Smooth muscle cell (in vitro differentiated cells): ENCODE data around the gene PLA2G4A. TPM values are rescaled to one million over a fixed set of nuclear protein-coding genes. Genes with fewer than 3 reads are reported as not detected.
A peak's percentile ranks its signal among the peaks of the same experiment; 100 is the strongest.

Source experiments
- DNase-seq: peaks from one replicate; lab custom pipeline; 2025; ENCODE audit not compliant: unreplicated experiment; lab: John Stamatoyannopoulos, UW
- H2AFZ ChIP-seq: fragments of 200-600 bp; sonication (generic); 2 replicates; pipeline ENCODE4 v1.6.0; 2016; ENCODE audit warnings: antibody characterized with exemption, low read depth, mild to moderate bottlenecking
- H3F3A ChIP-seq: fragments of 200-600 bp; sonication (generic); 2 replicates; pipeline ENCODE4 v1.6.0; 2017; ENCODE audit warnings: antibody characterized with exemption, low read depth
- H3K27ac ChIP-seq: fragments of 200-600 bp; sonication (generic); 2 replicates; pipeline ENCODE4 v1.5.1; 2016; ENCODE audit warnings: low read depth, mild to moderate bottlenecking
- H3K27me3 ChIP-seq: fragments of 200-600 bp; sonication (generic); 2 replicates; pipeline ENCODE4 v1.6.1; 2016; ENCODE audit warnings: low read depth, mild to moderate bottlenecking
- H3K36me3 ChIP-seq: fragments of 200-600 bp; sonication (generic); 2 replicates; pipeline ENCODE4 v1.5.1; 2016; ENCODE audit warnings: low read depth
- H3K4me1 ChIP-seq: fragments of 200-600 bp; sonication (generic); 2 replicates; pipeline ENCODE4 v1.5.1; 2016; ENCODE audit warnings: low read depth
- H3K4me2 ChIP-seq: fragments of 200-600 bp; sonication (generic); 2 replicates; pipeline ENCODE4 v1.6.0; 2016; ENCODE audit warnings: mild to moderate bottlenecking
- H3K4me3 ChIP-seq: fragments of 200-600 bp; sonication (generic); 2 replicates; pipeline ENCODE4 v1.5.1; 2016; ENCODE audit warnings: mild to moderate bottlenecking
- H3K79me2 ChIP-seq: fragments of 200-600 bp; sonication (generic); 2 replicates; pipeline ENCODE4 v1.6.0; 2016; ENCODE audit warnings: low read depth, mild to moderate bottlenecking
- H3K9ac ChIP-seq: fragments of 200-600 bp; sonication (generic); 2 replicates; pipeline ENCODE4 v1.6.0; 2016; ENCODE audit warnings: low read depth
- H3K9me3 ChIP-seq: fragments of 200-600 bp; sonication (generic); replicated peaks from 2 replicates; pipeline ENCODE4 v1.5.1; 2016; ENCODE audit warnings: low read depth
- H4K20me1 ChIP-seq: fragments of 200-600 bp; sonication (generic); 2 replicates; pipeline ENCODE4 v1.6.0; 2016; ENCODE audit warnings: low read depth
- CTCF ChIP-seq: fragments of 200-600 bp; sonication (generic); IDR thresholded peaks from 2 replicates; pipeline ENCODE4 v1.5.1; 2017; ENCODE audit warnings: borderline replicate concordance, mild to moderate bottlenecking, antibody characterized with exemption; ENCODE audit not compliant: insufficient read depth, poor library complexity, severe bottlenecking
- WGBS: methylation state at CpG from one replicate; pipeline ENCODE4 v1.1.7; 2016; ENCODE audit warnings: low lambda C conversion rate; 5-methylcytosine and 5-hydroxymethylcytosine counted together
- polyA plus RNA-seq: library from polyadenylated mRNA; unstranded; fragments of >200 nt; fragmentation: Nextera tagmentation; extraction: Ambion mirVana; gene quantifications from 2 replicates; pipeline ENCODE4 v1.2.1, GENCODE V29; 2016
- total RNA-seq: library from RNA; depleted of rRNA; stranded (reverse); fragments of >200 nt; gene quantifications from 2 replicates; pipeline ENCODE4 v1.2.3, GENCODE V29; 2014

The PLA2G4A gene
- total and polyA plus RNA-seq, 2 experiments from 2014 or later = 3.3 to 7.8 TPM

GRCh38 chr1:187001198-187001889 lies 172.6 kb downstream of the PLA2G4A start:
- WGBS = 68% methylated on average over 4 of the region's 4 CpGs

GRCh38 chr1:187003353-187003752 lies 174.6 kb downstream of the PLA2G4A start:
- H3K9me3 ChIP-seq = no peaks in the 10 kb centered on the region
- no peak overlapping the region for H2AFZ ChIP-seq
- no peaks in the 10 kb centered on the region for H3F3A ChIP-seq
- no peak overlapping the region for H3K9ac ChIP-seq
- no peak overlapping the region for H3K27ac ChIP-seq
- no peak for TF ChIP-seq CTCF
- H3K4me1 ChIP-seq = no peaks in the 10 kb centered on the region
- no peaks in the 10 kb centered on the region for H3K27me3 ChIP-seq
- H3K4me2 ChIP-seq = no peak overlapping the region
- no peak for DNase-seq
- 90% methylated on average over 8 of the region's 8 CpGs for WGBS
- H4K20me1 ChIP-seq = no peaks in the 10 kb centered on the region
- H3K79me2 ChIP-seq = no peaks in the 10 kb centered on the region
- H3K4me3 ChIP-seq = no peak overlapping the region
- H3K36me3 ChIP-seq = no peaks in the 10 kb centered on the region

More at GRCh38 chr1:187001198-187001889, 172.6 kb downstream of the PLA2G4A start:
- Histone ChIP-seq H3K4me2 (no peak overlapping the region), H3K27me3 (no peaks in the 10 kb centered on the region), H2AFZ (peak overlapping the region; percentile 12), H3K9me3 (no peaks in the 10 kb centered on the region), H3F3A (no peaks in the 10 kb centered on the region), H3K79me2 (no peaks in the 10 kb centered on the region), H3K36me3 (no peaks in the 10 kb centered on the region), H3K4me1 (no peaks in the 10 kb centered on the region), H3K9ac (no peak overlapping the region), H4K20me1 (no peaks in the 10 kb centered on the region), H3K27ac (peak overlapping the region; percentile 31), H3K4me3 (no peak overlapping the region)
- no peak for DNase-seq
- TF ChIP-seq CTCF = no peak

- H3F3A ChIP-seq = no peaks in the 10 kb centered on the region
- H2AFZ ChIP-seq = no peak overlapping the region
- H3K9me3 ChIP-seq = no peaks in the 10 kb centered on the region
- no peaks in the 10 kb centered on the region for H3K27me3 ChIP-seq
- no peak overlapping the region for H3K4me3 ChIP-seq
- H3K4me1 ChIP-seq = no peaks in the 10 kb centered on the region
- DNase-seq = no peak
- no peaks in the 10 kb centered on the region for H3K36me3 ChIP-seq
- no peak overlapping the region for H3K9ac ChIP-seq
- H4K20me1 ChIP-seq = no peaks in the 10 kb centered on the region
- no peaks in the 10 kb centered on the region for H3K79me2 ChIP-seq
- no peak overlapping the region for H3K27ac ChIP-seq
- WGBS = 84% methylated on average over 2 of the region's 2 CpGs
- H3K4me2 ChIP-seq = no peak overlapping the region
- no peak for TF ChIP-seq CTCF
Observed at GRCh38 chr1:187006896-187007295, 178.1 kb downstream of the PLA2G4A start.

- no peak overlapping the region for H2AFZ ChIP-seq
- H3K27me3 ChIP-seq = no peaks in the 10 kb centered on the region
- H3F3A ChIP-seq = no peaks in the 10 kb centered on the region
- H3K9ac ChIP-seq = no peak overlapping the region
- no peaks in the 10 kb centered on the region for H3K79me2 ChIP-seq
- H3K4me1 ChIP-seq = no peaks in the 10 kb centered on the region
- 74% methylated on average over 2 of the region's 2 CpGs for WGBS
- TF ChIP-seq CTCF = no peak
- no peak overlapping the region for H3K4me2 ChIP-seq
- no peaks in the 10 kb centered on the region for H3K36me3 ChIP-seq
- H3K9me3 ChIP-seq = no peaks in the 10 kb centered on the region
- H3K4me3 ChIP-seq = no peak overlapping the region
- no peak for DNase-seq
- H3K27ac ChIP-seq = no peak overlapping the region
- H4K20me1 ChIP-seq = no peaks in the 10 kb centered on the region
Observed at GRCh38 chr1:187009320-187009719, 180.6 kb downstream of the PLA2G4A start.
